Mesothelial cell of epicardium (in vitro differentiated cells): Measurements from ENCODE around the gene PLEKHA6. TPM values are rescaled to one million over a fixed set of nuclear protein-coding genes. Genes with fewer than 3 reads are reported as not detected.
A peak's percentile ranks its signal among the peaks of the same experiment; 100 is the strongest.

Experiments
- DNase-seq, 2 experiments: peaks; one replicate each; pipeline ENCODE4 v3.0.0; 2021; ENCODE audit warnings: low spot score in 2 of 2; ENCODE audit not compliant: unreplicated experiment in 2 of 2
- H3K27ac Mint-ChIP-seq: 2 replicates; pipeline ENCODE4 v1.8.0; 2021; ENCODE audit warnings: mixed read lengths
- H3K27me3 Mint-ChIP-seq: 2 replicates; pipeline ENCODE4 v1.8.0; 2021; ENCODE audit warnings: low read depth, mixed read lengths
- H3K36me3 Mint-ChIP-seq: 2 replicates; pipeline ENCODE4 v1.8.0; 2021; ENCODE audit warnings: mixed read lengths
- H3K4me1 Mint-ChIP-seq: 2 replicates; pipeline ENCODE4 v1.8.0; 2021; ENCODE audit warnings: mixed read lengths
- H3K4me3 Mint-ChIP-seq: 2 replicates; pipeline ENCODE4 v1.8.0; 2021; ENCODE audit warnings: mild to moderate bottlenecking, moderate library complexity, mixed read lengths
- H3K9me3 Mint-ChIP-seq: 2 replicates; pipeline ENCODE4 v1.8.0; 2021; ENCODE audit warnings: mixed read lengths
- total RNA-seq: library from RNA; stranded (reverse); gene quantifications from 3 replicates; pipeline ENCODE4 v1.2.1, GENCODE V29; 2021
- TF ChIP-seq, protein P1 (sequence below): fragments of 200-600 bp; sonication (generic); IDR thresholded peaks from one replicate; pipeline ENCODE4 v1.5.0; 2021; ENCODE audit warnings: antibody characterized with exemption; ENCODE audit not compliant: unreplicated experiment

The PLEKHA6 gene
- total RNA-seq, 1 donor from 2014 or later = 29.7 TPM

DNA sequence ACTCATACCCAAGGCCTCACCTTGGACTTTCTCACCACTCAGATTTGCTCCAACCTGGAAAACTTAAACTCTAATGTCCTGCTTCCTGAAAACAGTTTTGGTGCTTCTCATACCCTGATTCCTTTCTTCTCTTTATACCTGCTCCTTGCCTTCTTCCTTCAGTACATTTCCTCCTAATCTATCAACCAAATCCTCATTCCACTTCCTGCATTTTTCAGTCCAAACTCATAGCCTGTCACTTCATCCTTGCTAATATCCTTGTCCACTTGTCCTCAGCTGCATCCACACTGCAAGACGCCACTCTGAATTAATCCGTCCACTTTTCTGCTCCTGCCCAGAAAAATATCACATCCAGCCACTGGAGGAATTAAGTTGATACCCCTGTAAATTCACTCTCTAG lies 26.0 kb upstream of the PLEKHA6 start:
- H3K4me1 Mint-ChIP-seq = peaks cover 7% of the 10 kb centered on the region
- H3K4me3 Mint-ChIP-seq = no peak overlapping the region
- H3K27ac Mint-ChIP-seq = no peak overlapping the region
- H3K27me3 Mint-ChIP-seq = peaks cover 14% of the 10 kb centered on the region
- TF ChIP-seq, protein P1, sequence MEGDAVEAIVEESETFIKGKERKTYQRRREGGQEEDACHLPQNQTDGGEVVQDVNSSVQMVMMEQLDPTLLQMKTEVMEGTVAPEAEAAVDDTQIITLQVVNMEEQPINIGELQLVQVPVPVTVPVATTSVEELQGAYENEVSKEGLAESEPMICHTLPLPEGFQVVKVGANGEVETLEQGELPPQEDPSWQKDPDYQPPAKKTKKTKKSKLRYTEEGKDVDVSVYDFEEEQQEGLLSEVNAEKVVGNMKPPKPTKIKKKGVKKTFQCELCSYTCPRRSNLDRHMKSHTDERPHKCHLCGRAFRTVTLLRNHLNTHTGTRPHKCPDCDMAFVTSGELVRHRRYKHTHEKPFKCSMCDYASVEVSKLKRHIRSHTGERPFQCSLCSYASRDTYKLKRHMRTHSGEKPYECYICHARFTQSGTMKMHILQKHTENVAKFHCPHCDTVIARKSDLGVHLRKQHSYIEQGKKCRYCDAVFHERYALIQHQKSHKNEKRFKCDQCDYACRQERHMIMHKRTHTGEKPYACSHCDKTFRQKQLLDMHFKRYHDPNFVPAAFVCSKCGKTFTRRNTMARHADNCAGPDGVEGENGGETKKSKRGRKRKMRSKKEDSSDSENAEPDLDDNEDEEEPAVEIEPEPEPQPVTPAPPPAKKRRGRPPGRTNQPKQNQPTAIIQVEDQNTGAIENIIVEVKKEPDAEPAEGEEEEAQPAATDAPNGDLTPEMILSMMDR = no peak
- no peaks in the 10 kb centered on the region for H3K36me3 Mint-ChIP-seq
- no peak for DNase-seq
- no peaks in the 10 kb centered on the region for H3K9me3 Mint-ChIP-seq

DNA sequence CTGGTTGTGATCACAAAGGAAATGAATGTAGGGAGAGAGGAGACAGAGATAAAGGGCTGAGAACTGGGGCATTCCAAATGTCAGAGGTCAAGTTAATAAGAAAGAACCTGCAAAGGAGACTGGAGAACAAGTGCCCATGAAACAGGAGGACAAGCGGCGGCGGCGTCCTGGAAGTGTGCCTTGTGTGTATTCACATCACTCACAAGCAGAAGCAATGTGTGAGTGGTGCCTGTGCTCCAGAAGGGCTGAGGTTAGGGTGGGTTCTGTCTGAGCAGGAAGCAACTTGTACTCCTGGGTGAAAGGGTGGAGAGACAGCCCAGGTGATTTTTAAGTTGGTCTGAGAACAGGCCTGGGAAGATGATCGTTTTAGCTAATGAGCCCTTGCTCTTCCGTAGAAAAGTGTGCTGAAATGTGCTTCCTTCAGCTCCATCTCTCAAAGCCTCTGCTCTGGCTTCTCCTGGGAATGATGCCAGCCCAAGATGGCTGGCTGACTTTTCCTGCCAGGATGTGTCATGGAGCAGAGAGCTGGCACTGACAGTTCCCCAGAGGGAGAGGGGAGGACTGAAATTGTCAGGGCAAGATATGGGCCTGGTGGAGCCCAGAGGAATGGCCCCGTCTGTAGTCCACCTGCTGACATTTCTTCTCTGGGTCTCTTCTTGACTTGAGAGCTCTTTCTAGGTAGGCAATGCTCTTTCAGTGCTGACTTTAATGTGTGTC lies 25.1 kb upstream of the PLEKHA6 start:
- Mint-ChIP-seq H3K36me3 (no peaks in the 10 kb centered on the region), H3K27ac (no peak overlapping the region), H3K4me1 (peaks cover 15% of the 10 kb centered on the region), H3K9me3 (no peaks in the 10 kb centered on the region), H3K4me3 (no peak overlapping the region), H3K27me3 (peaks cover 17% of the 10 kb centered on the region)
- TF ChIP-seq, protein P1 = no peak
- no peak for DNase-seq

DNA sequence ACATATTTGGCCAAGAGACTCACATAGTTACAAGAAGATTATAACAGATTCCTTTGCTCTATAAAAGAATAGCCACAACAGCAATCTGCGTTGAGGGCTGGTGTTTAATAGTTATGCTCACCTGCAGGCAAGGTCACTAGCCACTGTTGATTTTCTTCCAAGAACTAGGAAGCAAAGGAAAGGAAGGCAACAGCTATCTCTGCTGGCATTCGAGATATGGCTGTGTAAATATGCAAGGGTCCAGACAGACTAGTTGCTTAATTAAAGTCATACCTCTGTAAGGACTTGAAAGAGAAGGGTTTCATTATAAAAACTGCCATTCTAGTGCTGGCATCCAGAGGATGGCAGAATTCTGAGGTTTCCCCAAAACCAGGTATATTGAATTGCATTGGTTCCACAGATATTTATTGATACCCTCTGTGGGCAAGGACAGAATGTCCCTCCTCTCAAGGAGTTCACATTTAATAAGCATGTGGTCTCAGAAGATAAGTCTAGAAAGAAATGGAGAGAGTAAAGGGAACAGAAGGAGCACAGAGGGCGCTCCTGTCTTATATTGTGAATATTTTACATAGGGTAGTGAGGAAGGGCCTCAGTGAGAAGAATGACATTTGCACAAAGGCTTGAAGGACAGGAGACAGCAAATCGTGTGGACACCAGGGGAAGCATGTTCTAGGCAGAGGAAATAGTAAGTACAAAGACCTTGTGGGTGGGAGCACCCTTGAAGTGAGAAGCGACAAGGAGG lies 23.6 kb upstream of the PLEKHA6 start:
- Mint-ChIP-seq H3K27me3 (peaks cover 27% of the 10 kb centered on the region), H3K36me3 (no peaks in the 10 kb centered on the region), H3K4me3 (no peak overlapping the region), H3K9me3 (no peaks in the 10 kb centered on the region), H3K4me1 (peaks cover 16% of the 10 kb centered on the region), H3K27ac (no peak overlapping the region)
- no peak for DNase-seq
- TF ChIP-seq, protein P1 = no peak

DNA sequence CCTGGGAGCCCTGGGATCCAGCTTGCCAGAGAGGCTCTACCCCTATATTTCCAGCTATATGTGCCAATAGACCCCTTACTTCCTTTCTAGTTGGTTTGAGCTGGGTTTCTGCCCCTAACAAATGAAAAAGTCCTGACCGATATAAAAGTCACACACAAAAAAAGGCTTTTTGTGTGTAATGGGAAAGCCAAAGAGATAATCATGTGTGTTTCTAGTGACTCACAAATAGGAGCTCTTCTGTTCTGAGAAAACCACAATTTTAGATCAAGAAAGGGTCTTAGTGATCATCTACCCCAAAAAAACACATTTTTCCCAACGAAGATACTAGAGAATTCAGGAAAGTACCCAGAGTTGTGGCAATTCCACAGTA lies 23.0 kb upstream of the PLEKHA6 start:
- no peak overlapping the region for H3K4me3 Mint-ChIP-seq
- no peaks in the 10 kb centered on the region for H3K9me3 Mint-ChIP-seq
- H3K27ac Mint-ChIP-seq = no peak overlapping the region
- DNase-seq = no peak
- no peaks in the 10 kb centered on the region for H3K36me3 Mint-ChIP-seq
- peaks cover 21% of the 10 kb centered on the region for H3K4me1 Mint-ChIP-seq
- H3K27me3 Mint-ChIP-seq = peaks cover 34% of the 10 kb centered on the region
- TF ChIP-seq, protein P1 = no peak

DNA sequence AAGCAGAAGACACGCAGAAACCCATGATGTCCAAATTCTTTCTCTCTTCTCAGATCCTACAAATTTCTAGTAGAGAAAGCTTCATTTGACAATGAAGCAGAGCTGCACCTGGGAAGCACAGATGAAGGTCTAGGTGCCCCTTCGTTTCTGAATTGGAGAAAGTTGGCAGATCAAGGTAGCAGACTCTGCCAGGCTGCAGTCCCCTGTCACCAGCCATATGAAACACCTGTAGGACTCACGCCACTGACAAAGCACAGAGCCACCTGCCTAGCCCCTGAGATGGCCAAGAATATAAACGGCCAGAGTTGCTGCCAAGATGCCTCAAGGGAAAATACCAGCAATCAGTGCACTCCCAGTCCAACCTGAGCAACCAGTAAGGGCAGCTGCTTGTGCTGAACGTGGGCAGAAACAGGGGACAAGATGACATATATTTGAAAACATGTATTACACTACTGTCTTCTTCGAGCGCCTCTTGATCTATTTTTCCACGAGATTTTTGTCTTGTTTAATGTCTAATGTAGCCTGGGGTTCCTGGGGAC lies 20.6 kb upstream of the PLEKHA6 start:
- Mint-ChIP-seq H3K4me3 (no peak overlapping the region), H3K27ac (peak overlapping the region; percentile 67), H3K36me3 (no peaks in the 10 kb centered on the region), H3K4me1 (peaks cover 25% of the 10 kb centered on the region), H3K9me3 (no peaks in the 10 kb centered on the region), H3K27me3 (peaks cover 45% of the 10 kb centered on the region)
- DNase-seq = no peak
- TF ChIP-seq, protein P1 = no peak
